ENCODE measurements around the gene FRMPD1.
"Not testable (repeated sequence)": the region's sequence is repeated elsewhere in the genome, so short reads cannot be mapped to it uniquely, and the experiment has no call there.

Gene FRMPD1

DNA sequence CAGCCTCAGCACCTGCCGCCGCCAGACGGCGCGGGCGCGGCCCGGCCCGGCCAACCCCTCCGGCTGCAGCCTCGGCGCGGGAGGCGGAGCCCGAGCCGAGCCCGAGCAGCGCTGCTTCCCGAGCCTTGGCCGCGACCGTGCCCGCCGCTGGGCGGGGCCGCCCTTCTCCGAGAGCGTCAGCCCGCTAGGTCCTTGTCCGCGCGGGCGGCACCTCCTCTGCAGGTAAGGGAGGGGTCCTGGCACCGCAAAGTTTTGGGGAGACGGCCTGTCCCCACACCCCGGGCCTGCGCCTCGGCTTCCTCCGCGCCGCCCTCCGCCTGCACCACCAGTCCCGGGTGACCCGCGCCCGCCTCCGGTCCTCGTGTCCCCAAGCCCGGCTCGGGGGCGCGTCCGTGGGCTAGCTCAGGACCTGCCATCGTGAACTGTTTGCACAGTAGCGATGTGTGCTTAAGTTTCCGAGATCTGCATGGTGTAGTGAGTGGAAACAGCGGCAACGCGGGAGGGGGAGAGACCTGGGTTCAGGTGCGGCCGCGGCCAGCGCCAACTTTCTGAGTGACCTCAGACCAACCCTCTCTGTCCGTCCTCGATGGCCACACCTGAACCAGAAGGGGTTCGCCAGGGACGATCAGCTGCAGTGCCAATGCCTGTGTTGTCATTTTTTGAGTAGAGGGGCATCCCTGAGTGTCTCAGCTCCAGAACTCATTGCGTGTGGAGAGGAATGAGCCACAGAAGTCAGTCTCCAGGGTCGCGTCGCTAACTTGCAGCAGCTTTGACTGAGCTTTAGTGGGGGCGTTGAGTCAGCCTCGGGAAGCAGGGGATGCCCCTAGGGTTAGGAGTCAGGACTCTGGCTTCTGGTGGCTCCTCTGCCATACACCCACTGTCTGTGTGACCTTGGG, at the start of gene FRMPD1:
FRMPD1 (plus strand) TSS at position 82 of the 896 bp plus-strand sequence. CDS start 41,688 bp downstream, outside the sequence.
- DNase-seq (ENCODE audit: low read depth in 2 of 2) = peak in 1 of 2 donors; percentile 0

DNA sequence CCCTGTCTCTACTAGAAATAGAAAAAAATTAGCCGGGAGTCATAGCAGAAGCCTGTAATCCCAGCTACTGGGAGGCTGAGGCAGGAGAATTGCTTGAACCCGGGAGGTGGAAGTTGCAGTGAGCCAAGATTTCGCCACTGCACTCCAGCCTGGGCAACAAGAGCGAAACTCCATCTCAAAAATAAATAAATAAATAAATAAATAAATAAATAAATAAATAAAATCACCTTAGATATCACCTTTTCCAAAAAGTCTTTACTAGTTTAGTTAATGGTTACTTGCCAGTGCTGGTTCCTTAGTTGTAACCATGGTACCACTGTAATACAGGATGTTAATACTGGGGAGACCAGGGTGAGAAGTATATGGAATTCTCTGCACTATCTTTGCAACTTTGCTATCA, 48.7 kb upstream of the FRMPD1 start:
- DNase-seq (ENCODE audit: low read depth in 2 of 2) = not testable (repeated sequence)

DNA sequence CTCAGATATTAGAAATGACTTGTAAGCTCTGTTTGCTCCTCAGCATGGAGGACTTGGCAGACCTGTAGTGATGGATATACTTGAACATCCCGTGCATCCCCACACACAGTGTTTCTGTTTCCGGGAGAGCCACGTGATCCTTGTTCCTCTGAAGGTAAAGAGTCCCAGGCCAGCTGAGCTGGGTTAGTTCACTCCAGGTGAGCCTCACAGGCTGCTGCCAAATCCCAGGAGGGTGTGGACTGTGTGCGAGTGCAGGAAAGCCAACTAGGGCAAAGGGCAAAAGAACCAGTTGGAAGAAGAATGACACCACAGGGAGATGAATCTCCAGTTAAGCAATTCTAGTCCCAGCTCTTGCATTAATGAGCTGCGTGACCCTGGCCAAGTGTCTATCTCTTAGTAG, 47.9 kb upstream of the FRMPD1 start:
- no peak for DNase-seq (ENCODE audit: low read depth in 2 of 2)

GRCh38 chr9:37604296-37604695, 46.5 kb upstream of the FRMPD1 start:
- no peak for DNase-seq (ENCODE audit: low read depth in 2 of 2)

- no peak for DNase-seq (ENCODE audit: low read depth in 2 of 2)
These were observed 42.5 kb upstream of the FRMPD1 start for GRCh38 chr9:37608250-37608649.

DNA sequence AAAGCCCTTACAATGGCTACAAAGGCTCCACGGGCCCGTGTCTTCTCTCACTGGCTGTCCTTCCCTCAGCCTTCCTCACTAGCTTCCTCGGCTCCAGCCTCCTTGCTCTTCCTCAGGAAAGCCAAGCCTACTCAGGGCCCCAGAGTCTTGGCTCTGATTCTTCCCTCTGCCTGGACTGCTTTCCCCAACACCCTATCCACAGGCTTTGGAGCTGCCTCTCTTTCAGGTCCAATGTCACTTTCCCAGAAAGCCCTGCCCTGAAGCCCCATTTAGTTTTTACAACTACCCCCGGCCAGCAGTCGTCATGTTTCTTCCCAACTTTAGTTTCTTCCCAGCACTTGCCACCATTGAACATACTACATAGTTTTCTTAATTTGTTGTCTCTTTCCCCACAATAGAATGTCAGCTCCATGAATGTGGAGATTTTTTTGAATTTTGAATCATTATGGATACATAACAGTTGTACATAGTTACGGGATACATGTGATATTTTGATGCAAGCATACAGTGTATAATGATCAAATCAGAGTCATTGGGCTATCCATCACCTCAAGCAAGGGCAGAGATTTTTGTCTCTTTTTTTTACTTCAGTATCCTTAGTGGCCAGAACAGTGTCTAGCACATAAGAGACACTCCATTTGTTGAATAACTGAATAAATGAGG, 40.9 kb upstream of the FRMPD1 start:
- DNase-seq (ENCODE audit: low read depth in 2 of 2) = no peak

DNA sequence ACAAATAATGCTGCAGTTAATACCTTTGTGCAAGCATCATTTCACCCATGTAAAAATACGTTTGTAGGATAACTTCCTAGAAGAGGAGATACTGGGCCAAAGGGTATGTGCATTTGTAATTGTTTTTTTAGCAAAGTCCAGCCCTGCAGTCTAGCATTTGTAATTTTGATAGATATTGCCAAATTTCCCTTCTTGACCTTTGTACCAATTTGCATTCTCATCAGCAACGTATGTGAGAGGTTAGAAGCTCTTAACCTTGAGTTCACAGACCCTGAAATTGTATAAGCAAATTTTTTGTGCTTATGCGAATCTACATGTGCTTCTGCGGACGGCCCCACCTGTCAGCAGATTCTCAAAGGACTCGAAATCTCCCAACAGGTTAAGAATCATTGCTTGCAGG, 39.7 kb upstream of the FRMPD1 start:
- no peak for DNase-seq (ENCODE audit: low read depth in 2 of 2)

- no peak for DNase-seq (ENCODE audit: low read depth in 2 of 2)
These were observed 38.8 kb upstream of the FRMPD1 start for GRCh38 chr9:37611961-37612360.

- no peak for DNase-seq (ENCODE audit: low read depth in 2 of 2)
These were observed 33.6 kb upstream of the FRMPD1 start for GRCh38 chr9:37617161-37617560.

- DNase-seq (ENCODE audit: low read depth in 2 of 2) = no peak
These were observed 32.9 kb upstream of the FRMPD1 start for GRCh38 chr9:37617832-37618231.

GRCh38 chr9:37618817-37619216, 31.9 kb upstream of the FRMPD1 start:
- DNase-seq (ENCODE audit: low read depth in 2 of 2) = no peak

DNA sequence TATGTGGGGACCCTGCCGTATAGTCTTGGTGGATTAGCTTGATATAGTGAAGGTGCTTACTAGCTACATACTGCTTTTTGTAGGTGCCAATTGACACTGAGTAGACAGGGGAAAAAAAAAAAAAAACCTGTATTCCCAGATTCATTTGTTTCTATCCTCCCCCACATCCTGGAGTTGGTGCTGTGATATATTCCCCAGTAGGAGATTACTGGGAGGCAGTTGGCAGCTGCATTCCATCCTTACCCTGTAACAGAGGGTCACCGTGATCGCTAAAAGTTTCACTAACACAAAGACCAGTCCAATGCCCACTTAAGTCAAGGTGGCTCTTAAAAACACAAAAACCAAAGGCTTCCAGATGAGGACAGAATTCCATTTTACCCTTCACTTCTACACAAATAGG, 30.9 kb upstream of the FRMPD1 start:
- DNase-seq (ENCODE audit: low read depth in 2 of 2) = no peak

DNA sequence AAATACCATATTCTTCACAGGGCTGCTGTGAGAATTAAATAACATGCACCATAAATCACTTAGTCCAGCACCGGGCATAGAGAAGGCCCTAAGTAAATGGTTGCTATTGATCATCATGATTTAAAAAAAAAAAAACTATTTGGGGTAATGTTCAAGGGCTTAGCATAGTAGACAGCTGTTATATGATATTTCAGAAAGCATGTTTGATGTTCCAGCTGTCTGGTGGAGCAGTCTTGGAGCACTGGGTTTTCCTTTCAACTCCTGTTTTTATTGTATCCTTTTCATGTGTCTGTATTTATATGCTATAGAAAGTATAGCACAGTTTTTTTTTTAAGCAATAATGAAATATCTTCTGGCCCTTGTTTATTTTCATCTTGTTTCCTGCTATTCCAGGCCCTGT, 30.4 kb upstream of the FRMPD1 start:
- no peak for DNase-seq (ENCODE audit: low read depth in 2 of 2)

DNA sequence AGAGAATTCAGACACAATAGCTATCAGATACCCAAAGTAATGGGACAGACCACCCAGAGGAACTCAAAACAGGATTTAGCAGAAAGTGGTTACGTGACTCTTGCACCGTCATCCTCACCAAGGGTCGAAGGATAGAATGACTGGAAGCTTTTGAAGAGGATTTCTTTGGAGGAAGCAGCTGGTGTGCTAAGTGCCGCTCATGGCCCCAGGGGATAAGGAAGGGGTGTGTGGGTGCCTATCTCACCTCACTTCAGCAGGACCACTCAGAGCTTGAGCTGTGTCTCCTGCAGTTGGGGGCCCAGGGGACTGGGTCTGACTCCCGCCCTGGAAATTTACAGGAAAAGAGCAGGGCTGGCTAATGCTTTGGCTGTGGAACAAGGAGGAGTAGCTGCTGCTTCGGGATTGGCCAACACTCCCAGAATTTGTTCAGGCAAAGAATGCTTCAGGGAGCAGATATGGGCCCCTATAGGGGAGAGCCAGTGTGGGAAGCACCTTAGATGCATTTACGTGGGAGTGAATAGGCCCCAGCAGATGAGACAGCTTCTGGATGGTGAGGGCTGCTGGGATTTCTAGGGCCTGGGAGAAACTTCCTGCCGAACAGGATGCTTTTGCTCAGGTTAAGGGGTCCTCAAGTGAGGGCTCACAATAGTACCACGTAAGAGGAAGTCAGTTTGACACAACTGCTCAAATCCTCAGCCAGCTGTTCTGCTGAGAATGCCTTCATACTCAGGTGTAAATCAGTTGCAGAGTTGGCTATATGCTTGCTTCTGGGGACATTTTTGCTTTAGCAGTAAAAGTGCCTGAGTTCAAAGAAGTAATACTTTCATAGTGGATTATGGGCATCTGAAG, 29.3 kb upstream of the FRMPD1 start:
- DNase-seq (ENCODE audit: low read depth in 2 of 2) = no peak

DNA sequence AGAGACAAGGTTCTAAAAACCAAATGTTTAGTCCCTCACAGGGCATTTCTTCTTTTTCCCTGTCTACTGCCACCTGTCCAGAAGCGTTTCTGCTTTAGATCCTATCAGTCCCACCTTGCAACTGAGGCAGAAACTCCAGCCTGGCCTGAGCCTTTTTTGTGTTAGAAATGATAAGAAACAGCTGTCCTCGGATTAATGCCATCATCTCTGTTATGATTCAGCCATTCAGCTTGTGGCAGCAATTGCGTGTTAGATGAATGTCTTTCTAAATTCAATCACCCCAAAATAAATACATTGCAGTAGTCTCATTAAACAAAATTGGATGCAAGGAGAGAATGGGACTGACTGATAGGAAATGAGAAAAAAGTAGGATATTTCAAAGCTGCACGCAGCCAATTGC, 28.3 kb upstream of the FRMPD1 start:
- DNase-seq (ENCODE audit: low read depth in 2 of 2) = no peak

- no peak for DNase-seq (ENCODE audit: low read depth in 2 of 2)
These were observed 27.5 kb upstream of the FRMPD1 start for GRCh38 chr9:37623267-37623666.

GRCh38 chr9:37624073-37624472, 26.7 kb upstream of the FRMPD1 start:
- DNase-seq (ENCODE audit: low read depth in 2 of 2) = no peak

- no peak for DNase-seq (ENCODE audit: low read depth in 2 of 2)
These were observed 25.6 kb upstream of the FRMPD1 start for GRCh38 chr9:37625036-37625757.

DNA sequence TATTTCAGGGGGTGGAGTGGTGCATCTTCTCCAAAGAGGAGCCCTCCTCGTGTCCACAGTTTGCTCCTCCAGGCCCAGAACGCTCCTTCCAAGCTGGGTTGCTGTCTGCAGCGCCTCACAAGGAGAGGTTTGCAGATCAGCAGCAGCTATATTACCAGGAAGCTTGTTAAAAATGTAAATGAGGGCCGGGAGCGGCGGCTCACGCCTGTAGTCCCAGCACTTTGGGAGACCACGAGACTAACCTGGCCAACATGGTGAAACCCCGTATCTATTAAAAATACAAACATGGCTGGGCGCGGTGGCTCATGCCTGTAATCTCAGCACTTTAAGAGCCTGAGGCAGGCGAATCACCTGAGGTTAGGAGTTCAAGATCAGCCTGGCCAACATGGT, 25.0 kb upstream of the FRMPD1 start:
- no peak for DNase-seq (ENCODE audit: low read depth in 2 of 2)

DNA sequence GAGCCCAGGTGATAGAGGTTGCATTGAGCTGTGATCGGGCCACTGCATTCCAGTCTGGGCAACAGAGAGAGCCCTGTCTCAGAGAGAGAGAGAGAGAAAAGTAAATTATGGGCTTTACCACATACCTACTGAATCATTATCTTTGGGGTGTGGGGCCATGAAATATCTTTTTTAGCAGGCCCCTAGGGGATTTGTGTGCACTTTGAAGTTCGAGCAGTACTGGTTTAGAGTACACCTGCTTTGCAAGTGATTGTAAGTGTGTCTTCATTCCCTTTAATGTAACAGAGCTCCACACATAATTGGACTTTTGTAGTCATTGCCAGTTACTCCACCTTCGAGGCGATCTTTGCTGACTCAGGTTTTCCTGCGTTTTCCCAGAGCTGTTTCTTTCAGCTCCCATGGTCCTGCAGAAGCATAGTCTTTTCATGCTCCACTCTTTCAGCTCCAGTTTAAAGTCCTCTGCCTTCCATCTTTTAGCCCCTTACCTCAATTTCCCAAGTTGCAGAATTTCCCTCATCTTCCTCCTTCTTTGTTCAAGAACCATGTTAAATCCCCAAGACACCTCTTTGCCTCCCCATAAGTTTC, 24.0 kb upstream of the FRMPD1 start:
- no peak for DNase-seq (ENCODE audit: low read depth in 2 of 2)

- no peak for DNase-seq (ENCODE audit: low read depth in 2 of 2)
These were observed 18.3 kb upstream of the FRMPD1 start for GRCh38 chr9:37632479-37632878.
